ENCODE results near the gene ARHGEF11. TPM values are rescaled to one million over a fixed set of nuclear protein-coding genes. Genes with fewer than 3 reads are reported as not detected.
A peak's percentile ranks its signal among the peaks of the same experiment; 100 is the strongest.

Gene ARHGEF11
- total RNA-seq, 1 experiment from 2014 or later, result 41.1 TPM

DNA sequence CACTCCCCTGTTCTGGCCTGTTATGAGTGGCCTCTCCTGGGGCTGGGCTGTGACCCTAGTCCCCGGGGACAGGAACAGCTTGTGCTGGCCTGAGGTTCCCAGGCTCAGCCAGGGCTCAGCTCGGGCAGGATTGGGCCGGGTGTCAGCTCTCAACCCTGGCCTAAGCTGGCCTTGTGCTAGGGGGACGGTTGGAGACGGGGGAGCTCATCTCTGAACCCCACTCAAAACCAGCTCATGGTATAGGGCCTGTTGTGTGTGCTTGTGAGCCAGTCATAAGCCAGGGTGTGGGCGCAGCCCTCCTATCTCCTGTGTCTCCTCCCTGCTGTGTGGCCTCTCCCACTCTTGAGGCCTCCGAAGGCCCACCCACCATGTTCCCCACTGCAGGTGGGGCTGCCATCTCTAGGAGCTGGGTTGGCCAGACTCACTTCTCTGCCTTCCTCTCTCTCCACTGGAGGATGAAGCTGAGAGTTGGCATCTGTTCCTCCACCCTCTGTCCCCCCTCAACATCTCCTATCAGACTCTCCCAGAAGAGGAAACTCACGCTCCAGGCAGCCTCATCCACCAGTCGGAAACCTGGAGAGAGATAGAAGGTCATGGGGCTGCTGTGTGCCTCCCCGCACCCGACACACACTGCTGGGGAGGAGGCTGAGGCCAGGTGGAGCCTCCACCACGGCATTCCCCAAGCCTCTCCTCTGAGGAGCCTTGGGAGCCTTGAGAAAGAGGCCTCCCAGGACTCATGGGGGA, 150.7 kb downstream of the ARHGEF11 start:
- Histone ChIP-seq H2AFZ (ENCODE audit: low read length) (no peak overlapping the region), H3K4ac (ENCODE audit: low read depth, low read length) (no peak overlapping the region), H3K79me1 (ENCODE audit: insufficient read depth, low read depth, low read length, poor library complexity, severe bottlenecking) (no peaks in the 10 kb centered on the region), H2AK5ac (ENCODE audit: insufficient read length, low read length) (no peak overlapping the region), H3K4me1 (ENCODE audit: insufficient read depth, low read length) (no peaks in the 10 kb centered on the region), H3K9ac (ENCODE audit: extremely low read depth, insufficient read length, low read length) (no peak overlapping the region), H2BK12ac (ENCODE audit: insufficient read length, low read depth, low read length) (no peak overlapping the region), H3K27me3 (ENCODE audit: insufficient read depth, low read length) (peaks cover 21% of the 10 kb centered on the region; the same call in 1 of the 2 replicates), H2BK15ac (ENCODE audit: low read depth, low read length) (no peak overlapping the region), H3K9me3 (ENCODE audit: control insufficient read depth, low read depth, low read length) (no peaks in the 10 kb centered on the region), H3T11ph (ENCODE audit: low read length) (no peak overlapping the region), H3K23me2 (ENCODE audit: insufficient read length, low read depth, low read length, poor library complexity, severe bottlenecking) (no peaks in the 10 kb centered on the region), H3K23ac (ENCODE audit: insufficient read length, low read depth, low read length) (no peak overlapping the region), H2BK20ac (ENCODE audit: low read depth, low read length, poor library complexity, severe bottlenecking) (no peak overlapping the region), H3K56ac (ENCODE audit: insufficient read length, low read depth, low read length) (no peak overlapping the region), H2BK120ac (ENCODE audit: low read depth, low read length, poor library complexity, severe bottlenecking) (no peak overlapping the region), H3K27ac (ENCODE audit: insufficient read length, low read depth, low read length) (no peak overlapping the region), H3K79me2 (ENCODE audit: insufficient read depth, low read length) (no peaks in the 10 kb centered on the region), H4K8ac (replicated peaks; ENCODE audit: insufficient read length, low read depth, low read length) (no peak overlapping the region), H3K4me2 (ENCODE audit: insufficient read depth, insufficient read length, low read length) (no peak overlapping the region), H3K14ac (ENCODE audit: insufficient read depth, low read length) (no peak overlapping the region), H4K91ac (ENCODE audit: insufficient read length, low read depth, low read length) (no peak overlapping the region), H2BK5ac (ENCODE audit: insufficient read length, low read length) (no peak overlapping the region), H3K18ac (ENCODE audit: insufficient read length, low read depth, low read length) (no peak overlapping the region), H4K5ac (ENCODE audit: insufficient read length, low read depth, low read length) (no peak overlapping the region), H4K20me1 (ENCODE audit: control insufficient read depth, insufficient read depth, insufficient read length) (no peaks in the 10 kb centered on the region)
- no peak for DNase-seq
- Mint-ChIP-seq H3K27ac (peak overlapping the region in 1 of 3 experiments; percentile 39; a peak in 1 of 7 replicates), H3K36me3 (ENCODE audit: insufficient read depth in 1 of 3, low read depth in 3 of 3) (no peaks in the 10 kb centered on the region), H3K9me3 (no peaks in the 10 kb centered on the region; a peak in 2 of 5 replicates), H3K4me3 (no peak overlapping the region), H3K27me3 (ENCODE audit: low read depth) (peaks cover 88% of the 10 kb centered on the region), H3K4me1 (peaks cover 21 to 41% of the 10 kb centered on the region in 2 experiments)
- TF ChIP-seq, protein P1, sequence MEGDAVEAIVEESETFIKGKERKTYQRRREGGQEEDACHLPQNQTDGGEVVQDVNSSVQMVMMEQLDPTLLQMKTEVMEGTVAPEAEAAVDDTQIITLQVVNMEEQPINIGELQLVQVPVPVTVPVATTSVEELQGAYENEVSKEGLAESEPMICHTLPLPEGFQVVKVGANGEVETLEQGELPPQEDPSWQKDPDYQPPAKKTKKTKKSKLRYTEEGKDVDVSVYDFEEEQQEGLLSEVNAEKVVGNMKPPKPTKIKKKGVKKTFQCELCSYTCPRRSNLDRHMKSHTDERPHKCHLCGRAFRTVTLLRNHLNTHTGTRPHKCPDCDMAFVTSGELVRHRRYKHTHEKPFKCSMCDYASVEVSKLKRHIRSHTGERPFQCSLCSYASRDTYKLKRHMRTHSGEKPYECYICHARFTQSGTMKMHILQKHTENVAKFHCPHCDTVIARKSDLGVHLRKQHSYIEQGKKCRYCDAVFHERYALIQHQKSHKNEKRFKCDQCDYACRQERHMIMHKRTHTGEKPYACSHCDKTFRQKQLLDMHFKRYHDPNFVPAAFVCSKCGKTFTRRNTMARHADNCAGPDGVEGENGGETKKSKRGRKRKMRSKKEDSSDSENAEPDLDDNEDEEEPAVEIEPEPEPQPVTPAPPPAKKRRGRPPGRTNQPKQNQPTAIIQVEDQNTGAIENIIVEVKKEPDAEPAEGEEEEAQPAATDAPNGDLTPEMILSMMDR (conservative IDR thresholded peaks at IDR 0.05), result no peak
- WGBS (ENCODE audit: extremely low coverage, insufficient read length, low lambda C conversion rate), result no CpG with 5 or more reads among the region's 12 CpGs

Measured in H9 (cell line).